PC-9 (cell line): ENCODE results near the gene PPM1K.

ENCODE experiments used
- CTCF ChIP-seq: fragments of 200-600 bp; sonication (generic); conservative IDR thresholded peaks from 2 replicates; pipeline ENCODE4 v1.6.1; 2017; ENCODE audit warnings: mixed run types, antibody characterized with exemption, mild to moderate bottlenecking, moderate library complexity
- EZH2 ChIP-seq: fragments of 200-600 bp; sonication (generic); IDR thresholded peaks from 2 replicates; pipeline ENCODE4 v1.8.0; 2017; ENCODE audit warnings: antibody characterized with exemption, low read depth

- no peak for TF ChIP-seq EZH2
- no peak for TF ChIP-seq CTCF
Observed at GRCh38 chr4:88285235-88285653, 883 bp upstream of the PPM1K start.
